GM12878 (cell line): ENCODE measurements around the gene DYSF. TPM values are rescaled to one million over a fixed set of nuclear protein-coding genes. Genes with fewer than 3 reads are reported as not detected.

Experiments used
- ATAC-seq: fragments of 200-7000 bp; cut with Tn5 transposase; 3 replicates; pipeline ENCODE4 v1.9.1; 2020; ENCODE audit warnings: mild to moderate bottlenecking, moderate library complexity
- BruUV-seq: library from RNA; stranded (reverse); fragments of 400-500 nt; replicated peaks from 2 replicates; lab custom pipeline; 2021; lab: Mats Ljungman, UMichigan
- CTCF ChIA-PET: fragments of 300-600 bp; sonication (Branson Sonifier 250); formaldehyde crosslinking; extraction: SDS; loops from one replicate; lab custom pipeline; 2021; ENCODE audit warnings: inconsistent platforms; lab: Yijun Ruan, JAX
- POLR2A ChIA-PET: fragments of 350-600 bp; formaldehyde crosslinking; extraction: SDS; loops from one replicate; lab custom pipeline; 2021; ENCODE audit warnings: inconsistent platforms; lab: Charles Lee
- RAD21 ChIA-PET: fragments of 300-600 bp; sonication (Branson Sonifier 250); formaldehyde crosslinking; loops from one replicate; lab custom pipeline; 2023; ENCODE audit warnings: antibody characterized with exemption; ENCODE audit not compliant: unreplicated experiment; lab: Charles Lee
- SMC1A ChIA-PET: fragments of 300-600 bp; sonication (Branson Sonifier 250); formaldehyde crosslinking; loops from one replicate; lab custom pipeline; 2023; ENCODE audit not compliant: unreplicated experiment, uncharacterized antibody; lab: Charles Lee
- DNase-seq: peaks from one replicate; pipeline ENCODE4 v3.0.0-alpha.2; 2011; ENCODE audit warnings: low read depth, low spot score
- FAIRE-seq: peaks from 3 replicates; lab custom pipeline; 2011; peaks lifted over from hg19 to GRCh38; lab: Jason Lieb, UNC
- H2AFZ ChIP-seq: 2 replicates; pipeline ENCODE4 v1.6.0; 2011; ENCODE audit warnings: low read depth, low read length, control low read depth; ENCODE audit not compliant: control insufficient read depth
- H3K27ac ChIP-seq: 2 replicates; pipeline ENCODE4 v1.5.1; 2011; ENCODE audit warnings: control low read depth; ENCODE audit not compliant: control insufficient read depth, insufficient read depth
- H3K27me3 ChIP-seq, 2 experiments: replicated peaks in 1 of 2; 2 replicates each; pipeline versions ENCODE4 v1.6.0 to v1.6.1; 2011; ENCODE audit warnings: low read length in 1 of 2; ENCODE audit not compliant: control insufficient read depth in 2 of 2, insufficient read depth in 2 of 2
- H3K36me3 ChIP-seq, 2 experiments: 2 replicates each; pipeline ENCODE4 v1.5.1; 2011; ENCODE audit warnings: low read length in 1 of 2; ENCODE audit not compliant: control insufficient read depth in 2 of 2, insufficient read depth in 2 of 2
- H3K4me1 ChIP-seq: 2 replicates; pipeline ENCODE4 v1.6.1; 2011; ENCODE audit warnings: mild to moderate bottlenecking, low read length, moderate library complexity, mixed read lengths; ENCODE audit not compliant: control insufficient read depth, insufficient read depth
- H3K4me2 ChIP-seq: 2 replicates; pipeline ENCODE4 v1.6.0; 2011; ENCODE audit warnings: control low read depth; ENCODE audit not compliant: control insufficient read depth, insufficient read depth
- H3K4me3 ChIP-seq: fragments of 200-600 bp; sonication (generic); 2 replicates; pipeline ENCODE4 v1.5.1; 2016
- H3K79me2 ChIP-seq: 2 replicates; pipeline ENCODE4 v1.6.0; 2011; ENCODE audit warnings: low read length; ENCODE audit not compliant: control insufficient read depth, insufficient read depth
- H3K9ac ChIP-seq: 2 replicates; pipeline ENCODE4 v1.8.0; 2011; ENCODE audit warnings: low read length, control low read depth, mixed read lengths; ENCODE audit not compliant: control insufficient read depth, insufficient read depth
- H3K9me3 ChIP-seq: replicated peaks from 3 replicates; pipeline ENCODE4 v1.5.1; 2011; ENCODE audit warnings: mild to moderate bottlenecking, low read length; ENCODE audit not compliant: control insufficient read depth, insufficient read depth
- H4K20me1 ChIP-seq: 2 replicates; pipeline ENCODE4 v1.6.0; 2011; ENCODE audit not compliant: control insufficient read depth, insufficient read depth
- BCL3 ChIP-seq: IDR thresholded peaks from 2 replicates; pipeline ENCODE4 v1.6.1; 2011; ENCODE audit warnings: borderline replicate concordance, low read depth, mild to moderate bottlenecking, moderate library complexity, low read length; ENCODE audit not compliant: insufficient read depth, poor library complexity, severe bottlenecking
- CHD1 ChIP-seq: IDR thresholded peaks from 2 replicates; pipeline ENCODE4 v1.6.1; 2012; ENCODE audit warnings: low read depth, low read length, improper control_type of control experiment
- ELK1 ChIP-seq: IDR thresholded peaks from 2 replicates; pipeline ENCODE4 v1.6.1; 2012; ENCODE audit warnings: low read depth, low read length, improper control_type of control experiment
- ETV6 ChIP-seq, 2 experiments: fragments of 450-650 bp in 1 of 2; IDR thresholded peaks in 1 of 2; conservative IDR thresholded peaks in 1 of 2; 2 replicates each; pipeline ENCODE4 v1.6.1; 2014; ENCODE audit warnings: antibody characterized with exemption in 1 of 2, borderline replicate concordance in 1 of 2, low read depth in 1 of 2, mild to moderate bottlenecking in 1 of 2, moderate library complexity in 1 of 2
- HCFC1 ChIP-seq: fragments of 150-350 bp; IDR thresholded peaks from 2 replicates; pipeline ENCODE4 v1.6.1; 2014; ENCODE audit warnings: low read length
- IRF4 ChIP-seq: IDR thresholded peaks from 2 replicates; pipeline ENCODE4 v1.6.1; 2011; ENCODE audit warnings: low read depth, low read length
- MAX ChIP-seq: IDR thresholded peaks from 2 replicates; pipeline ENCODE4 v1.6.1; 2012; ENCODE audit warnings: low read depth, low read length, improper control_type of control experiment
- NFYA ChIP-seq: IDR thresholded peaks from 2 replicates; pipeline ENCODE4 v1.6.1; 2011; ENCODE audit warnings: low read depth, mild to moderate bottlenecking, low read length, improper control_type of control experiment, borderline replicate concordance
- PAX5 ChIP-seq: IDR thresholded peaks from 2 replicates; pipeline ENCODE4 v1.6.1; 2011; ENCODE audit warnings: low read depth, low read length, borderline replicate concordance
- SUPT20H ChIP-seq: IDR thresholded peaks from 2 replicates; pipeline ENCODE4 v1.6.1; 2011; ENCODE audit warnings: low read depth, mild to moderate bottlenecking, low read length, moderate library complexity, borderline replicate concordance; ENCODE audit not compliant: control insufficient read depth
- WGBS: methylation state at CpG from one replicate; pipeline ENCODE4 v1.1.6; 2016; ENCODE audit warnings: low lambda C conversion rate; ENCODE audit not compliant: insufficient replicate concordance, insufficient coverage; ENCODE audit errors: missing lambda C conversion rate; 5-methylcytosine and 5-hydroxymethylcytosine counted together
- in situ Hi-C: fragments of 300-500 bp; cut with MboI; formaldehyde crosslinking; loops from 9 replicates; pipeline ENCODE4 v1.14.3; 2018; ENCODE audit warnings: mixed read lengths
- intact Hi-C: fragments of 100-400 bp; cut with micrococcal nuclease; formaldehyde crosslinking; loops from one replicate; pipeline ENCODE4 v1.14.2; 2022; ENCODE audit not compliant: unreplicated experiment
- polyA plus RNA-seq, 11 experiments: library from polyadenylated mRNA; depleted of rRNA in 4 of 11; unstranded in 6 of 11; stranded (reverse) in 5 of 11; fragments of >200 nt; fragmentation: Nextera tagmentation in 4 of 11; fragmentation: Illumina TruSeq in 1 of 11; extraction: Ambion mirVana in 4 of 11; extraction: Trizol in 1 of 11; gene quantifications; 1 replicate in 1 of 11; 2 replicates in 10 of 11; pipeline versions ENCODE4 v1.2.1 to v1.2.3, GENCODE V29; 2011 to 2016; ENCODE audit warnings: inconsistent platforms in 2 of 11, missing spikeins in 2 of 11, low read depth in 1 of 11
- total RNA-seq, 4 experiments: library from RNA; depleted of rRNA in 3 of 4; stranded (reverse); fragments of >200 nt in 3 of 4; fragmentation: Illumina TruSeq in 1 of 4; extraction: Trizol in 1 of 4; gene quantifications; 2 replicates each; pipeline versions ENCODE4 v1.2.1 to v1.2.3, GENCODE V29; 2013 to 2021

Gene DYSF
- total and polyA plus RNA-seq, 10 of the 15 experiments (the other 5 are each of a cell fraction or from before 2014, with no cell fraction given) = under 0.01 to 0.15 (median 0.03) TPM; not detected in 7

GRCh38 chr2:71561441-71562267, 108.3 kb downstream of the DYSF start:
- ChIA-PET SMC1A (no interaction called here), RAD21 (no interaction called here), CTCF (interaction anchor here (0.7 kb wide), 1 partner anchor 262 kb away, joined by 3 read pairs; no protein-coding TSS in a partner anchor), POLR2A (no interaction called here)
- ATAC-seq = no peak
- Histone ChIP-seq H3K4me1 (no peaks in the 10 kb centered on the region), H3K9me3 (no peaks in the 10 kb centered on the region), H3K4me2 (no peak overlapping the region), H3K27me3 (no peaks in the 10 kb centered on the region; a peak in 1 of 4 replicates), H3K9ac (no peak overlapping the region), H2AFZ (no peak overlapping the region), H3K36me3 (no peaks in the 10 kb centered on the region), H3K27ac (no peak overlapping the region), H3K79me2 (no peaks in the 10 kb centered on the region), H4K20me1 (no peaks in the 10 kb centered on the region), H3K4me3 (no peak overlapping the region)
- intact Hi-C loops = no loop called here
- no TSS peak for BruUV-seq
- FAIRE-seq = no peak
- in situ Hi-C loops = no loop called here
- WGBS = 25% methylated on average over 15 of the region's 15 CpGs
- DNase-seq = no peak
- TF ChIP-seq PAX5 (no peak), ELK1 (no peak), HCFC1 (no peak), BCL3 (no peak), ETV6 (conservative IDR thresholded peaks at IDR 0.05 in 1 of 2, IDR thresholded peaks at IDR 0.05 in 1 of 2; ENCODE audit: borderline replicate concordance in 1 of 2, low read depth in 1 of 2) (no peak), SUPT20H (no peak), CHD1 (no peak), NFYA (no peak), IRF4 (no peak), MAX (no peak)
